ENCODE results near the gene PLEKHG4.

PLEKHG4 gene

GRCh38 chr16:67237396-67238277, 41.7 kb upstream of the PLEKHG4 start:
- Histone ChIP-seq H3K27ac (replicated peaks; ENCODE audit: low read length) (no peak overlapping the region), H2AK5ac (ENCODE audit: low read depth, low read length) (no peak overlapping the region), H2BK5ac (ENCODE audit: low read length) (peak overlapping the region; percentile 57), H2BK12ac (ENCODE audit: low read length) (no peak overlapping the region), H3K4me3 (ENCODE audit: low read length in 2 of 2) (no peak overlapping the region), H3K27me3 (ENCODE audit: control insufficient read depth in 3 of 3, insufficient read depth in 3 of 3, low read depth in 1 of 3, low read length in 3 of 3) (no peaks in the 10 kb centered on the region), H3K14ac (ENCODE audit: low read length) (peak overlapping the region; percentile 43), H3K4ac (ENCODE audit: low read length) (no peak overlapping the region), H2BK120ac (ENCODE audit: low read depth, low read length) (no peak overlapping the region), H3K79me1 (ENCODE audit: low read depth, low read length) (no peaks in the 10 kb centered on the region), H2AFZ (ENCODE audit: low read length) (no peak overlapping the region), H4K8ac (ENCODE audit: low read depth, low read length) (peak overlapping the region; percentile 48), H3K9me3 (replicated peaks in 1 of 2; ENCODE audit: control insufficient read depth in 2 of 2, insufficient read depth in 1 of 2, low read depth in 1 of 2, low read length in 2 of 2) (no peaks in the 10 kb centered on the region), H2BK15ac (ENCODE audit: low read length) (peak overlapping the region; percentile 39), H4K91ac (ENCODE audit: low read depth, low read length, poor library complexity) (no peak overlapping the region), H3K9ac (ENCODE audit: low read depth, low read length, poor library complexity) (peak overlapping the region; percentile 74), H3K4me1 (ENCODE audit: control insufficient read depth in 2 of 2, insufficient read depth in 1 of 2, low read depth in 1 of 2, low read length in 2 of 2) (peaks cover 4 to 9% of the 10 kb centered on the region in 2 donors), H3K36me3 (replicated peaks in 1 of 2; ENCODE audit: control insufficient read depth in 2 of 2, insufficient read depth in 2 of 2, low read length in 2 of 2) (peaks cover 14 to 61% of the 10 kb centered on the region in 2 donors), H3K23ac (ENCODE audit: low read depth, low read length, poor library complexity) (peak overlapping the region; percentile 80), H3K4me2 (ENCODE audit: insufficient read depth, low read length, poor library complexity, severe bottlenecking) (no peak overlapping the region), H3K18ac (ENCODE audit: low read length) (no peak overlapping the region)
- no peak for DNase-seq (ENCODE audit: low spot score)
- no CpG with 5 or more reads among the region's 16 CpGs for WGBS, 2 donors (ENCODE audit: extremely low coverage in 2 of 2, insufficient read length in 2 of 2, insufficient replicate concordance in 1 of 2)

DNA sequence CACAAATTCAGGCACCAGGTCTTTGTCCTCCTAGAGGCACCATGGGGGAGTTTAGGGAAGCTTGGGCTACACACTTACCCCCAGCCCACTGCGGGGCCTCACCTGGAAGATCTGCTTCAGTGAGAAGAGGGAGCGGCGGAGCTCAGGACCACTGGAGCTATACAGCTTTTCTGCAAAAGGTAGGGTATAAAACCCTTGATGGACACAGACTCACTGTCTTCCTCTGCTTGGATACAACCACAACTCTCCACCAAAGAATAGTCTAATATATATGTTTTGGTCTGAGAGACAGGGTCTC, 41.1 kb upstream of the PLEKHG4 start:
- no CpG with 5 or more reads among the region's 3 CpGs for WGBS, 2 donors (ENCODE audit: extremely low coverage in 2 of 2, insufficient read length in 2 of 2, insufficient replicate concordance in 1 of 2)
- peaks cover 13 to 59% of the 10 kb centered on the region in 2 donors for H3K36me3 ChIP-seq (replicated peaks in 1 of 2; ENCODE audit: control insufficient read depth in 2 of 2, insufficient read depth in 2 of 2, low read length in 2 of 2)
- no peak for DNase-seq (ENCODE audit: low spot score)
- H3K79me1 ChIP-seq (ENCODE audit: low read depth, low read length) = no peaks in the 10 kb centered on the region
- H2BK15ac ChIP-seq (ENCODE audit: low read length) = no peak overlapping the region
- no peak overlapping the region for H4K8ac ChIP-seq (ENCODE audit: low read depth, low read length)
- H3K18ac ChIP-seq (ENCODE audit: low read length) = no peak overlapping the region
- no peak overlapping the region for H3K4me3 ChIP-seq (ENCODE audit: low read length in 2 of 2)
- peaks cover 4 to 9% of the 10 kb centered on the region in 2 donors for H3K4me1 ChIP-seq (ENCODE audit: control insufficient read depth in 2 of 2, insufficient read depth in 1 of 2, low read depth in 1 of 2, low read length in 2 of 2)
- H3K4ac ChIP-seq (ENCODE audit: low read length) = no peak overlapping the region
- no peak overlapping the region for H4K91ac ChIP-seq (ENCODE audit: low read depth, low read length, poor library complexity)
- H2BK5ac ChIP-seq (ENCODE audit: low read length) = no peak overlapping the region
- no peak overlapping the region for H3K4me2 ChIP-seq (ENCODE audit: insufficient read depth, low read length, poor library complexity, severe bottlenecking)
- H3K23ac ChIP-seq (ENCODE audit: low read depth, low read length, poor library complexity) = no peak overlapping the region
- no peak overlapping the region for H3K27ac ChIP-seq (replicated peaks; ENCODE audit: low read length)
- no peak overlapping the region for H2AFZ ChIP-seq (ENCODE audit: low read length)
- H3K9me3 ChIP-seq (replicated peaks in 1 of 2; ENCODE audit: control insufficient read depth in 2 of 2, insufficient read depth in 1 of 2, low read depth in 1 of 2, low read length in 2 of 2) = no peaks in the 10 kb centered on the region
- no peaks in the 10 kb centered on the region for H3K27me3 ChIP-seq (ENCODE audit: control insufficient read depth in 3 of 3, insufficient read depth in 3 of 3, low read depth in 1 of 3, low read length in 3 of 3)
- H3K14ac ChIP-seq (ENCODE audit: low read length) = no peak overlapping the region
- no peak overlapping the region for H2BK12ac ChIP-seq (ENCODE audit: low read length)
- H2AK5ac ChIP-seq (ENCODE audit: low read depth, low read length) = no peak overlapping the region
- no peak overlapping the region for H3K9ac ChIP-seq (ENCODE audit: low read depth, low read length, poor library complexity)
- no peak overlapping the region for H2BK120ac ChIP-seq (ENCODE audit: low read depth, low read length)

- Histone ChIP-seq H3K27me3 (ENCODE audit: control insufficient read depth in 3 of 3, insufficient read depth in 3 of 3, low read depth in 1 of 3, low read length in 3 of 3) (no peaks in the 10 kb centered on the region), H3K23ac (ENCODE audit: low read depth, low read length, poor library complexity) (no peak overlapping the region), H3K9ac (ENCODE audit: low read depth, low read length, poor library complexity) (no peak overlapping the region), H3K36me3 (replicated peaks in 1 of 2; ENCODE audit: control insufficient read depth in 2 of 2, insufficient read depth in 2 of 2, low read length in 2 of 2) (peaks cover 10 to 53% of the 10 kb centered on the region in 2 donors), H2BK5ac (ENCODE audit: low read length) (no peak overlapping the region), H3K27ac (replicated peaks; ENCODE audit: low read length) (no peak overlapping the region), H2BK120ac (ENCODE audit: low read depth, low read length) (no peak overlapping the region), H3K4me1 (ENCODE audit: control insufficient read depth in 2 of 2, insufficient read depth in 1 of 2, low read depth in 1 of 2, low read length in 2 of 2) (peaks cover 4 to 9% of the 10 kb centered on the region in 2 donors), H3K4me3 (ENCODE audit: low read length in 2 of 2) (no peak overlapping the region), H3K9me3 (replicated peaks in 1 of 2; ENCODE audit: control insufficient read depth in 2 of 2, insufficient read depth in 1 of 2, low read depth in 1 of 2, low read length in 2 of 2) (no peaks in the 10 kb centered on the region), H3K4ac (ENCODE audit: low read length) (no peak overlapping the region), H3K14ac (ENCODE audit: low read length) (no peak overlapping the region), H3K79me1 (ENCODE audit: low read depth, low read length) (no peaks in the 10 kb centered on the region), H2BK12ac (ENCODE audit: low read length) (no peak overlapping the region), H4K91ac (ENCODE audit: low read depth, low read length, poor library complexity) (no peak overlapping the region), H3K18ac (ENCODE audit: low read length) (no peak overlapping the region), H2AK5ac (ENCODE audit: low read depth, low read length) (no peak overlapping the region), H3K4me2 (ENCODE audit: insufficient read depth, low read length, poor library complexity, severe bottlenecking) (no peak overlapping the region), H4K8ac (ENCODE audit: low read depth, low read length) (no peak overlapping the region), H2AFZ (ENCODE audit: low read length) (no peak overlapping the region), H2BK15ac (ENCODE audit: low read length) (no peak overlapping the region)
- no CpG with 5 or more reads among the region's 9 CpGs for WGBS, 2 donors (ENCODE audit: extremely low coverage in 2 of 2, insufficient read length in 2 of 2, insufficient replicate concordance in 1 of 2)
- no peak for DNase-seq (ENCODE audit: low spot score)
Measured at GRCh38 chr16:67238806-67239470, 40.4 kb upstream of the PLEKHG4 start.

- H3K27ac ChIP-seq (replicated peaks; ENCODE audit: low read length) = no peak overlapping the region
- H3K27me3 ChIP-seq (ENCODE audit: control insufficient read depth in 3 of 3, insufficient read depth in 3 of 3, low read depth in 1 of 3, low read length in 3 of 3) = no peaks in the 10 kb centered on the region
- no peak overlapping the region for H2BK12ac ChIP-seq (ENCODE audit: low read length)
- no peaks in the 10 kb centered on the region for H3K9me3 ChIP-seq (replicated peaks in 1 of 2; ENCODE audit: control insufficient read depth in 2 of 2, insufficient read depth in 1 of 2, low read depth in 1 of 2, low read length in 2 of 2)
- no peak overlapping the region for H2AK5ac ChIP-seq (ENCODE audit: low read depth, low read length)
- H3K9ac ChIP-seq (ENCODE audit: low read depth, low read length, poor library complexity) = no peak overlapping the region
- no peak overlapping the region for H2BK15ac ChIP-seq (ENCODE audit: low read length)
- no peak overlapping the region for H4K91ac ChIP-seq (ENCODE audit: low read depth, low read length, poor library complexity)
- peak overlapping the region; percentile 88 for H2BK5ac ChIP-seq (ENCODE audit: low read length)
- H3K36me3 ChIP-seq (replicated peaks in 1 of 2; ENCODE audit: control insufficient read depth in 2 of 2, insufficient read depth in 2 of 2, low read length in 2 of 2) = peaks cover 10 to 41% of the 10 kb centered on the region in 2 donors
- no peak overlapping the region for H2AFZ ChIP-seq (ENCODE audit: low read length)
- H4K8ac ChIP-seq (ENCODE audit: low read depth, low read length) = no peak overlapping the region
- peaks cover 11 to 14% of the 10 kb centered on the region in 2 donors for H3K4me1 ChIP-seq (ENCODE audit: control insufficient read depth in 2 of 2, insufficient read depth in 1 of 2, low read depth in 1 of 2, low read length in 2 of 2)
- no peak overlapping the region for H3K4me3 ChIP-seq (ENCODE audit: low read length in 2 of 2)
- no peak overlapping the region for H3K23ac ChIP-seq (ENCODE audit: low read depth, low read length, poor library complexity)
- H3K4ac ChIP-seq (ENCODE audit: low read length) = no peak overlapping the region
- WGBS, 2 donors (ENCODE audit: extremely low coverage in 2 of 2, insufficient read length in 2 of 2, insufficient replicate concordance in 1 of 2) = no CpG with 5 or more reads among the region's 4 CpGs
- H3K4me2 ChIP-seq (ENCODE audit: insufficient read depth, low read length, poor library complexity, severe bottlenecking) = no peak overlapping the region
- H3K14ac ChIP-seq (ENCODE audit: low read length) = no peak overlapping the region
- no peaks in the 10 kb centered on the region for H3K79me1 ChIP-seq (ENCODE audit: low read depth, low read length)
- DNase-seq (ENCODE audit: low spot score) = no peak
- no peak overlapping the region for H3K18ac ChIP-seq (ENCODE audit: low read length)
- no peak overlapping the region for H2BK120ac ChIP-seq (ENCODE audit: low read depth, low read length)
Measured at GRCh38 chr16:67240506-67240905, 38.8 kb upstream of the PLEKHG4 start.
